Fibroblast of villous mesenchyme (primary cell): ENCODE results near the gene PRKN. TPM values are rescaled to one million over a fixed set of nuclear protein-coding genes. Genes with fewer than 3 reads are reported as not detected.

Source experiments
- DNase-seq: peaks from one replicate; pipeline ENCODE4 v3.0.0-alpha.2; 2010; ENCODE audit warnings: low read depth
- H3K4me3 ChIP-seq: 2 replicates; pipeline ENCODE4 v1.5.1; 2011; ENCODE audit warnings: low read depth, mild to moderate bottlenecking, low read length
- total RNA-seq: library from RNA; depleted of rRNA; stranded (reverse); fragments of >200 nt; gene quantifications from 2 replicates; pipeline ENCODE4 v1.2.3, GENCODE V29; 2012
- TF ChIP-seq, protein P1 (sequence below): IDR thresholded peaks from 2 replicates; pipeline ENCODE4 v1.5.1; 2012; ENCODE audit warnings: low read depth, mild to moderate bottlenecking, low read length; ENCODE audit not compliant: insufficient read depth

PRKN gene
- total RNA-seq, 1 donor: 2.2 TPM

- DNase-seq: no peak
- TF ChIP-seq, protein P1, sequence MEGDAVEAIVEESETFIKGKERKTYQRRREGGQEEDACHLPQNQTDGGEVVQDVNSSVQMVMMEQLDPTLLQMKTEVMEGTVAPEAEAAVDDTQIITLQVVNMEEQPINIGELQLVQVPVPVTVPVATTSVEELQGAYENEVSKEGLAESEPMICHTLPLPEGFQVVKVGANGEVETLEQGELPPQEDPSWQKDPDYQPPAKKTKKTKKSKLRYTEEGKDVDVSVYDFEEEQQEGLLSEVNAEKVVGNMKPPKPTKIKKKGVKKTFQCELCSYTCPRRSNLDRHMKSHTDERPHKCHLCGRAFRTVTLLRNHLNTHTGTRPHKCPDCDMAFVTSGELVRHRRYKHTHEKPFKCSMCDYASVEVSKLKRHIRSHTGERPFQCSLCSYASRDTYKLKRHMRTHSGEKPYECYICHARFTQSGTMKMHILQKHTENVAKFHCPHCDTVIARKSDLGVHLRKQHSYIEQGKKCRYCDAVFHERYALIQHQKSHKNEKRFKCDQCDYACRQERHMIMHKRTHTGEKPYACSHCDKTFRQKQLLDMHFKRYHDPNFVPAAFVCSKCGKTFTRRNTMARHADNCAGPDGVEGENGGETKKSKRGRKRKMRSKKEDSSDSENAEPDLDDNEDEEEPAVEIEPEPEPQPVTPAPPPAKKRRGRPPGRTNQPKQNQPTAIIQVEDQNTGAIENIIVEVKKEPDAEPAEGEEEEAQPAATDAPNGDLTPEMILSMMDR: no peak
- H3K4me3 ChIP-seq: no peak overlapping the region
These were observed 1283.1 kb downstream of the PRKN start for GRCh38 chr6:161444464-161444863.

DNA sequence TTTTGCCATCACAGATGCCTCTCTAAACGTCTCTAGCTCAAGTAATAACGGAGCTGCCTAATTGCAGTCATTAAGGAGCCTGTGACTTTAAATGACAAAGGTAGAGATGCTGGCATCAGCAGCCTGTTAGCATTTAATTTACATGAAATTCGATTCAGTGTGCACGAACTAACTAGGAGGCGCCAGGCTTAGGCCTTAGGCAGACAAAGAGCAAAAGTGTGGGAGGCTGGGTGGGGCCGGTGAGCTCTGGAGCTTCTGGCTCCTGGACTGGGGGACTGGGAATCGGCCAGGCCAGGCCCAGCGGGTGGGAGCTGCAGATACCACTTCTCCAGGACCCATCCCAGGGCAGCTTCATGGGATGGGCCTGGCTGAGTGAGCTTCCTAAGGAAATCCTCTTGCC, 1283.7 kb downstream of the PRKN start:
- no peak for DNase-seq
- no peak overlapping the region for H3K4me3 ChIP-seq
- TF ChIP-seq, protein P1: no peak

DNA sequence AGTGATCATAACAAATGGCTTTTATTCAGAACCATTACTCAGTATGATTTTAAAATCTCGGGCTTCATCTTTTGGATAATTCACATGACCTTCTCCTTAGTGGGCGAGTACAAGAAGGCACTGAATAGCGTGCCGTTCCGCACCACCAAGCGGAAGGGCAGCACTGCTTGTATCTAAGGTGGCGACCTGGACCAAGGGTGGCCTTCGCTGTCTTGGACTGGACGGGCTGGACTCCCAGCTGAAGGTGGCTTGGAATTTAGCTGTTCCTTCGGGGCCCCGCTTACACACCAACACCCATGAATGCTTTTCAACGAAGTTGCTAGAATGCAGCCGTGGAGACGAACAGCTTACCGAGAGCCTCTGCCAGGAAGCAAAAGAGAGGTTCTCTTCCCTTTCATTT, 1285.1 kb downstream of the PRKN start:
- no peak overlapping the region for H3K4me3 ChIP-seq
- TF ChIP-seq, protein P1: no peak
- DNase-seq: no peak

DNA sequence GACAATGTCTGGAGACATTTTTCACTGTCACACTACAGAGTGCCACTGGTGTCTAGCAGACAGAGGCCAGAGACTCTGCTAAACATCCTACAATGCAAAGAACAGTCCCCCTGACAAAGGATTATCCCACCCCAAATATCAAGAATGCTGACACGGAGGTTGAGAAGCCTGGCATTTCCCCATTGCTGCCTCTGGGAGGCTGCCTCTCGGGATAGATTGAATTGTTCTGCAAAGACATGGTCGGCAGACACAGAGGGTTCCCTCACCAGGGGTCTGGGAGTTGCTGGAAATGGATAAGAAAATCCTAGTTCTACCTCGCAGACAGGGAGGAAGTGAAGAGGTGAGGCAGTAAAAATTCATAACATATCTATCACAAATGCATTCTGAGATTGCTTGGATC, 1287.3 kb downstream of the PRKN start:
- TF ChIP-seq, protein P1: no peak
- no peak for DNase-seq
- no peak overlapping the region for H3K4me3 ChIP-seq

DNA sequence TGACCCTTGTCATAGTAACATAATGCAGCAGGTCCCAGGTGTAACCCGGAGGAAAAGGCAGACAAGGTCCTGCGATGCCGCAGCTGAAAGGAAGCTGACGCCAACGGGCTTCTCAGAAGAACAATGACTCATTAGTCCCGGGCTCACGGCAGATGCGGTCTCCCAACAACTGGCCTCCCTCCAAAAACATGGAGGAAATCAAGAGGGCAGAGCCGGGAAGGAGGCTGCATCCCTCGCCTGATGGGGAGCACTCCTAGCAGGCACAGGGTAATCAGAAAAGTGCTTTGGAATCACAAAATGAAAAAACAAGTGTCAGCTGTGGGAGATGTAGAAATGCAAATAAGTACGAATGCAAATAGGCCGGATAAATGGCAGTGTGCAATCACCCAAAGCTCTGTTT, 1288.5 kb downstream of the PRKN start:
- TF ChIP-seq, protein P1: no peak
- H3K4me3 ChIP-seq: no peak overlapping the region
- peak; percentile 83 for DNase-seq

GRCh38 chr6:161438430-161439030, 1289.0 kb downstream of the PRKN start:
- TF ChIP-seq, protein P1: no peak
- no peak for DNase-seq
- H3K4me3 ChIP-seq: no peak overlapping the region

- H3K4me3 ChIP-seq: no peak overlapping the region
- no peak for DNase-seq
- TF ChIP-seq, protein P1: no peak
These were observed 1289.7 kb downstream of the PRKN start for GRCh38 chr6:161437851-161438250.
